BJ (cell line): ENCODE data around the gene LNPEP. TPM values are rescaled to one million over a fixed set of nuclear protein-coding genes. Genes with fewer than 3 reads are reported as not detected.

Source experiments
- CTCF ChIA-PET: fragments of 350-600 bp; formaldehyde crosslinking; extraction: SDS; loops from one replicate; lab custom pipeline; 2021; ENCODE audit warnings: antibody characterized with exemption, inconsistent platforms; lab: Yijun Ruan, JAX
- POLR2A ChIA-PET: fragments of 300-600 bp; sonication (Branson Sonifier 250); formaldehyde crosslinking; extraction: SDS; loops from one replicate; lab custom pipeline; 2021; ENCODE audit warnings: antibody characterized with exemption; lab: Charles Lee
- DNase-seq: peaks from one replicate; pipeline ENCODE4 v3.0.0-alpha.2; 2011; ENCODE audit warnings: low read depth
- H3K27me3 ChIP-seq: 2 replicates; pipeline ENCODE4 v1.6.0; 2011; ENCODE audit warnings: low read length; ENCODE audit not compliant: control insufficient read depth, insufficient read depth
- H3K36me3 ChIP-seq: 2 replicates; pipeline ENCODE4 v1.5.1; 2011; ENCODE audit warnings: low read length; ENCODE audit not compliant: control insufficient read depth, insufficient read depth
- H3K4me3 ChIP-seq: 2 replicates; pipeline ENCODE4 v1.5.1; 2011; ENCODE audit warnings: low read depth, mild to moderate bottlenecking, control low read depth, low read length
- CTCF ChIP-seq: IDR thresholded peaks from 2 replicates; pipeline ENCODE4 v1.5.1; 2011; ENCODE audit warnings: low read depth, mild to moderate bottlenecking, control low read depth, inconsistent platforms, low read length, moderate library complexity; ENCODE audit not compliant: insufficient read depth
- polyA plus RNA-seq: library from polyadenylated mRNA; depleted of rRNA; stranded (reverse); fragments of >200 nt; gene quantifications from 2 replicates; pipeline ENCODE4 v1.2.3, GENCODE V29; 2011

Gene LNPEP
- polyA plus RNA-seq, 1 experiment: 6.3 TPM

- DNase-seq: no peak
- no peaks in the 10 kb centered on the region for H3K27me3 ChIP-seq
Measured at GRCh38 chr5:96940586-96940985, 4.7 kb downstream of the LNPEP start.

GRCh38 chr5:96941140-96941539, 5.3 kb downstream of the LNPEP start:
- ChIA-PET CTCF (interaction anchor here (1.0 to 1.7 kb wide), 3 partner anchors 72 to 220 kb away, joined by 3 to 5 read pairs (median 3); no protein-coding TSS in a partner anchor), POLR2A (no interaction called here)
- H3K4me3 ChIP-seq: no peak overlapping the region
- H3K27me3 ChIP-seq: no peaks in the 10 kb centered on the region
- no peaks in the 10 kb centered on the region for H3K36me3 ChIP-seq
- no peak for DNase-seq
- TF ChIP-seq CTCF: no peak

More at GRCh38 chr5:96940586-96940985, 4.7 kb downstream of the LNPEP start:
- no peak for TF ChIP-seq CTCF
- POLR2A ChIA-PET: no interaction called here
- H3K36me3 ChIP-seq: no peaks in the 10 kb centered on the region
- CTCF ChIA-PET: interaction anchor here (1.7 kb wide), 1 partner anchor 72 kb away, joined by 5 read pairs; no protein-coding TSS in a partner anchor
- H3K4me3 ChIP-seq: no peak overlapping the region

GRCh38 chr5:96942078-96942477, 6.2 kb downstream of the LNPEP start:
- Histone ChIP-seq H3K36me3 (no peaks in the 10 kb centered on the region), H3K4me3 (no peak overlapping the region), H3K27me3 (no peaks in the 10 kb centered on the region)
- POLR2A ChIA-PET: no interaction called here
- CTCF ChIA-PET: interaction anchor here (1.0 kb wide), 2 partner anchors 203 to 219 kb away, joined by 3 read pairs; no protein-coding TSS in a partner anchor
- no peak for DNase-seq
- TF ChIP-seq CTCF: no peak

- DNase-seq: peak; percentile 43
- TF ChIP-seq CTCF: no peak
- ChIA-PET POLR2A (no interaction called here), CTCF (no interaction called here)
- Histone ChIP-seq H3K36me3 (no peaks in the 10 kb centered on the region), H3K27me3 (no peaks in the 10 kb centered on the region), H3K4me3 (no peak overlapping the region)
Measured at GRCh38 chr5:96942911-96943310, 7.0 kb downstream of the LNPEP start.

GRCh38 chr5:96943799-96944198, 7.9 kb downstream of the LNPEP start:
- no peak for DNase-seq
- CTCF ChIA-PET: no interaction called here
- POLR2A ChIA-PET: no interaction called here
- Histone ChIP-seq H3K4me3 (no peak overlapping the region), H3K36me3 (no peaks in the 10 kb centered on the region), H3K27me3 (no peaks in the 10 kb centered on the region)
- TF ChIP-seq CTCF: no peak
